ENCODE measurements around the gene NPHP1.
"Not testable (repeated sequence)": the region's sequence is repeated elsewhere in the genome, so short reads cannot be mapped to it uniquely, and the experiment has no call there.

DNA sequence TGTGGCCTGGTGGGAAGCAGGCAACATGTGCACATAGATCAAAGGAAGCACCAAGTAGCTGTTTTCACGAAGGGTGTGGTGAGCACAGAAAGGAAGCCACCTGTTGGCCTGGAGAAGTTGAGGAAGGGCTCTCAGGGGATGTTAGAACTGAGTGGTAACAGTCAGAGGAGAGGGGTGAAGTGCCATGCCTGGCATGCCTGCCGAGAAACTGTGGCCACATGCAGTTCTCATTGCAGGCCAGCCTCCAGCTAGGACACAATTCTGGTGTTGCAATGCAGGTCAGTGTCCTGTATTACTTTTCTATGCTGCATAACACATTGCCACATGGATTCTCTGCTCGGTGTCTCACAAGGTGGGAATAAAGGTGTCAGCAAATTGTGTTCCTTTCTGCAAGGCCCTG lies 38.5 kb upstream of the NPHP1 start:
- TF ChIP-seq, protein P1, sequence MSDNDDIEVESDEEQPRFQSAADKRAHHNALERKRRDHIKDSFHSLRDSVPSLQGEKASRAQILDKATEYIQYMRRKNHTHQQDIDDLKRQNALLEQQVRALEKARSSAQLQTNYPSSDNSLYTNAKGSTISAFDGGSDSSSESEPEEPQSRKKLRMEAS (IDR thresholded peaks at IDR 0.05) = not testable (repeated sequence)
- TF ChIP-seq CTCF (IDR thresholded peaks at IDR 0.05; ENCODE audit: control extremely low read depth in 1 of 3, insufficient read depth in 1 of 3, low read depth in 1 of 3, low read length in 3 of 3); TEAD4 (IDR thresholded peaks at IDR 0.05; ENCODE audit: low read depth, low read length); JUND (IDR thresholded peaks at IDR 0.05; ENCODE audit: low read length): not testable (repeated sequence)
